GM12891 (cell line): ENCODE measurements around the gene DHX36.

ENCODE experiments used
- POLR2A ChIP-seq: IDR thresholded peaks from 2 replicates; pipeline ENCODE4 v1.6.1; 2011; ENCODE audit warnings: low read depth, low read length, control low read depth
- POLR2AphosphoS5 ChIP-seq: IDR thresholded peaks from 2 replicates; pipeline ENCODE4 v1.6.1; 2011; ENCODE audit warnings: low read depth, low read length, control low read depth

DNA sequence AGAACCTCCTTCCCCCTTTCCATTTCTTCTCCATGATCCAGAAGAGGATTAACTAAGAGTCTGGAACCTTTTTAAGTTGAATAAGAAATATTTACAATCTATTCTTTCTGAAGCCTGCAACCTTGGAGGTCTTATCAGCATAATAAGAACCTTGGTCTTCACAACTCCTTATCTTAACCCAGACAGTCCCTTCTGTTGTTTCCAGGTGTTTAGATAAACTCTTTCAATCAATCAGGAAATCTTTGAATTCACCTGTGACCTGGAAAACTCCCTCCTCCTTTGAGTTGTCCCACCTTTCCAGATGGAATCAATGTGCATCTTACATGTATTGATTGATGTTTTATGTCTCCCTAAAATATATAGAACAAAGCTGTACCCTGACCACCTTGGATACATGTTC is 3.6 kb upstream of the DHX36 start:
- no peak for TF ChIP-seq POLR2A
- TF ChIP-seq POLR2AphosphoS5 = no peak
